Activated CD4-positive, alpha-beta T cell treated with anti-CD3 and anti-CD28 coated beads, Interleukin-2, amount 10 ng/mL, durations not matched to agents 7 days and 5 days (primary cell): ENCODE measurements around the gene CFAP90. TPM values are rescaled to one million over a fixed set of nuclear protein-coding genes. Genes with fewer than 3 reads are reported as not detected.

Source experiments
- CTCF ChIA-PET: fragments of 350-600 bp; sonication (Branson Sonifier 250); formaldehyde crosslinking; loops from one replicate; lab custom pipeline; 2021; ENCODE audit warnings: antibody characterized with exemption; lab: Charles Lee
- POLR2A ChIA-PET: fragments of 350-600 bp; sonication (Branson Sonifier 250); formaldehyde crosslinking; loops from one replicate; lab custom pipeline; 2021; ENCODE audit warnings: antibody characterized with exemption; lab: Charles Lee
- DNase-seq: peaks from one replicate; pipeline ENCODE4 v3.0.0-alpha.2; 2020
- H3K27ac Mint-ChIP-seq: one replicate; pipeline ENCODE4 v1.8.0; 2021; ENCODE audit warnings: mild to moderate bottlenecking, moderate library complexity, mixed read lengths
- H3K27me3 Mint-ChIP-seq: one replicate; pipeline ENCODE4 v1.8.0; 2021; ENCODE audit warnings: mixed read lengths
- H3K36me3 Mint-ChIP-seq: one replicate; pipeline ENCODE4 v1.8.0; 2021; ENCODE audit warnings: low read depth, mixed read lengths
- H3K4me1 Mint-ChIP-seq: one replicate; pipeline ENCODE4 v1.8.0; 2021; ENCODE audit warnings: mixed read lengths
- H3K4me3 Mint-ChIP-seq: one replicate; pipeline ENCODE4 v1.8.0; 2021; ENCODE audit warnings: mild to moderate bottlenecking, moderate library complexity, mixed read lengths
- H3K9me3 Mint-ChIP-seq: one replicate; pipeline ENCODE4 v1.8.0; 2021; ENCODE audit warnings: mixed read lengths
- total RNA-seq, 2 experiments: library from RNA; stranded (reverse); gene quantifications; one replicate each; pipeline ENCODE4 v1.2.3, GENCODE V29; 2021

The CFAP90 gene
- not detected for total RNA-seq

- POLR2A ChIA-PET, result no interaction called here
- Mint-ChIP-seq H3K4me1 (peaks cover 20% of the 10 kb centered on the region), H3K27ac (no peak within 1 kb of the TSS), H3K27me3 (peaks cover 31% of the 10 kb centered on the region), H3K36me3 (no peaks in the 10 kb centered on the region), H3K4me3 (peak within 1 kb of the TSS; percentile 66), H3K9me3 (peaks cover 4% of the 10 kb centered on the region)
- peak; percentile 33 for DNase-seq
- CTCF ChIA-PET, result interaction anchor here (1.0 kb wide), 1 partner anchor 10 kb away, joined by 3 read pairs; no protein-coding TSS in a partner anchor
Observed at GRCh38 chr5:7850395-7851239, at the start of gene CFAP90. Gene CFAP90 (minus strand): TSS chr5:7851133. CDS start chr5:7851021, 112 bp downstream.

DNA sequence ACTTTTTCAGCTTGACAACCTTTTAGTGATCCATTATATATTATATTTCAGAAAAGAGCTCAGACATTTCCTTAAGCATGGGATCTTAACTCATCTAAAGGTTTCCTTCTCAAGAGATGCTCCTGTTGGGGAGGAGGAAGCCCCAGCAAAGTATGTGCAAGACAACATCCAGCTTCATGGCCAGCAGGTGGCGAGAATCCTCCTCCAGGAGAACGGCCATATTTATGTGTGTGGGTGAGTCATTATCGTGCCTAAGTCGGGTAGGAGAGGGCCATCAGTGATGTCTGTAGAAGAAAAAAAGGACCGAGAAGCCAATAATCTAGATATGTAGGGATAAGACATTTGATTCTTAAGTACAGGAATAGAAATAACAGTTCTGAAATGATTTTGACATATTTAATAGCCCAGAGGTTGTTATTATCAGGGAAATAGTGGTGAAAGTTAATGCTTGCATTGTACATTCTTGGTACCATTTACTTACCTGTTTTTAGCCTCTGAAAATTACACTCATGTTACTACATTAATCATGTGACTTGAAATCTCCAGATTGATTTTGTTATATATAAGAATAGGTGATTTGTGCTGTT lies 46.2 kb upstream of the CFAP90 start:
- Mint-ChIP-seq H3K36me3 (peaks cover 80% of the 10 kb centered on the region), H3K27me3 (no peaks in the 10 kb centered on the region), H3K27ac (no peak overlapping the region), H3K4me1 (peaks cover 14% of the 10 kb centered on the region), H3K4me3 (no peak overlapping the region), H3K9me3 (no peaks in the 10 kb centered on the region)
- CTCF ChIA-PET, result no interaction called here
- peak; percentile 23 for DNase-seq
- POLR2A ChIA-PET, result no interaction called here

DNA sequence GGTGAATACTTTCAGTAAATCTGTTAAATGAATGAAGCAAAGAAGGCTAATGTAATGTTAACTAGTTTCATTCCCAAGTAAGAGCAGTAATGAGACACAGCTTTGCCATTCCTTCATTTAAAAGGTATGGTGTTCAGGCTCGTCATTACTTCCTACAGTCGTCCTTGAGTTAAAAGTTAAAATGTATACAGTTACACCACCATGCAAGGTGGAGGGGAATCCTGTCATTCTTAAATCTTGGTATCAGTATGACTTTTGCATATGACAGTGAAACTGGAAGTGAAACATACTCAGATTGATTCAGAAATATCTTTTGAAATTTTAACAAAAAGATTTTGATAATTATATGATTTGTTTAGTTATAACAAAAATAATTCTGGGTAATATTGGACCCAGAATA lies 43.9 kb upstream of the CFAP90 start:
- H3K36me3 Mint-ChIP-seq, result peaks cover 78% of the 10 kb centered on the region
- CTCF ChIA-PET, result no interaction called here
- POLR2A ChIA-PET, result no interaction called here
- no peak overlapping the region for H3K27ac Mint-ChIP-seq
- DNase-seq, result no peak
- no peaks in the 10 kb centered on the region for H3K9me3 Mint-ChIP-seq
- no peak overlapping the region for H3K4me3 Mint-ChIP-seq
- H3K27me3 Mint-ChIP-seq, result no peaks in the 10 kb centered on the region
- H3K4me1 Mint-ChIP-seq, result peaks cover 14% of the 10 kb centered on the region

DNA sequence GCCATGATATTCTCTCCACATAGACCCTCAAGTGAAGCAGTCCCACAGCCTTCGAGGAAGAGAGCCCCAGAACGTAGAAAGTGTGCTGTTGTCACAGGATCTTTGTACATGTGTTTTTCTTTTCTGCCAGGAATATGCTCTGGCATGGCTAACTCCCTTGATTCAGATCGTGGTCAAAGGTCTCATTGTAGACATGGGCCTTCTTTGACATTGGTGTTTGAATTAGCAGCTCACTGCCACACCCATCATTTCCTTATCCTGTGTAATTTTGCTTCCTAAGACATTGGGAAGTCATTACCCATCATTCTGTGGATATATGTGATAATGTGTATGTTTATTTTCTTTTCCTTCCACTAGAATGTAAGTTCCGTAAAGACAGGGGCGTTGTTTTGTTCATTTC lies 43.5 kb upstream of the CFAP90 start:
- peaks cover 14% of the 10 kb centered on the region for H3K4me1 Mint-ChIP-seq
- H3K27me3 Mint-ChIP-seq, result no peaks in the 10 kb centered on the region
- H3K27ac Mint-ChIP-seq, result no peak overlapping the region
- POLR2A ChIA-PET, result no interaction called here
- DNase-seq, result no peak
- no peak overlapping the region for H3K4me3 Mint-ChIP-seq
- peaks cover 76% of the 10 kb centered on the region for H3K36me3 Mint-ChIP-seq
- H3K9me3 Mint-ChIP-seq, result no peaks in the 10 kb centered on the region
- CTCF ChIA-PET, result no interaction called here

DNA sequence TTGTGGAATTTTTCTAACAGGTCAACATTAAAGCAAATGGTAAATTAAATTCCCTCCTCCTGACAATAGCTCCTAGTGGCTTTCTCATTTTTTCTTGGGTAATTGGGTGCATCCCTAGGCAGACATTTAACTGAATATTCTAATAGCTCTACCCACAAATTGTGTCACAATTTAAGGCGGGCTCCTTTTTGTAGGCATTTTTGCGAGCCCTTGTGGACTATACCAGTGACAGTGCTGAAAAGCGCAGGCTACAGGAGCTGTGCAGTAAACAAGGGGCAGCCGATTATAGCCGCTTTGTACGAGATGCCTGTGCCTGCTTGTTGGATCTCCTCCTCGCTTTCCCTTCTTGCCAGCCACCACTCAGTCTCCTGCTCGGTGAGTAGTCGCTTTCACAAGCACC lies 38.0 kb upstream of the CFAP90 start:
- H3K4me3 Mint-ChIP-seq, result no peak overlapping the region
- H3K4me1 Mint-ChIP-seq, result peaks cover 5% of the 10 kb centered on the region
- no peak overlapping the region for H3K27ac Mint-ChIP-seq
- POLR2A ChIA-PET, result no interaction called here
- peaks cover 54% of the 10 kb centered on the region for H3K36me3 Mint-ChIP-seq
- H3K9me3 Mint-ChIP-seq, result no peaks in the 10 kb centered on the region
- DNase-seq, result no peak
- CTCF ChIA-PET, result interaction anchor here (1.1 kb wide), 1 partner anchor 25 kb away, joined by 3 read pairs; no protein-coding TSS in a partner anchor
- H3K27me3 Mint-ChIP-seq, result no peaks in the 10 kb centered on the region

- Mint-ChIP-seq H3K9me3 (no peaks in the 10 kb centered on the region), H3K27me3 (no peaks in the 10 kb centered on the region), H3K36me3 (peaks cover 44% of the 10 kb centered on the region), H3K27ac (no peak overlapping the region), H3K4me1 (peaks cover 2% of the 10 kb centered on the region), H3K4me3 (no peak overlapping the region)
- CTCF ChIA-PET, result interaction anchor here (0.7 to 1.2 kb wide), 4 partner anchors 14 to 1494 kb away, joined by 3 to 4 read pairs (median 4); no protein-coding TSS in a partner anchor
- POLR2A ChIA-PET, result no interaction called here
- DNase-seq, result no peak
Observed at GRCh38 chr5:7886849-7887475, 36.0 kb upstream of the CFAP90 start.

DNA sequence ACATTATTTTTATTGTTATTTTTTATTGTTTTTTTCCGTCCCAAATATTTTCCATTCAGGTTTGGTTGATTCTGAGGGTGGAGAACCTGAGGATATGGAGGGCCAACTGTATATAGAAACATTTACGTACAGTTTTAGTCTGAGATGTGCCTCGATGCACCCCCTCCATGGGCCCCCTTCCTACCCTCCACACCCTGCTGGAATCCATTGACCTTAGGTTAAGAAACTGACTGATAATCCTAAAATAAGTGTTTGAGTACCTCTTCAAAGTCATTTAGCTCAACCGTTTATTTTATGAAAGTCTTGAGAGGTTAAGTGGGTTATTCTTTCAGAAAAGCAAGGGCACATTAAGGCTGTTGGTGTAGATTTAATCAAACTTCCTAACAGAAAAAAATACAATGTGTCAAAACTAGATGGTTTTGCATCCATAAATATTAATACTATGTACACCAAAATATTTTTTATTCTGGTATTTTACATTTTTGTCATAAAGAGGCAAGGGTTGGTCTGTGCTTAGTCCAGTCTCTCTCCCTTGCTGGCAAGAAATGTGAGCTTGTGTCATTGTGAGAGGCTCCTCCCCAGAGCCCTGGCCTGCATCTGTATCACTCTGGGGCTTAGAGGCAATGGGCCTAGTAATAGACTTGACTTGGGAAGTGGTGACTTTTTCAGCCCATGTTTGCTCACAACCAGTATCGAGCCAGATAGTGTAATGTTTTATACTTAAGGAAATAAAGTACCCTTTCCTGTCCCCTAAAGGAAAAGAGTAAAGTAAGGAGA lies 33.7 kb upstream of the CFAP90 start:
- H3K27ac Mint-ChIP-seq, result no peak overlapping the region
- peaks cover 5% of the 10 kb centered on the region for H3K4me1 Mint-ChIP-seq
- no peaks in the 10 kb centered on the region for H3K27me3 Mint-ChIP-seq
- no peak overlapping the region for H3K4me3 Mint-ChIP-seq
- no peak for DNase-seq
- CTCF ChIA-PET, result no interaction called here
- H3K9me3 Mint-ChIP-seq, result no peaks in the 10 kb centered on the region
- peaks cover 44% of the 10 kb centered on the region for H3K36me3 Mint-ChIP-seq
- POLR2A ChIA-PET, result no interaction called here

GRCh38 chr5:7882926-7883325 lies 32.0 kb upstream of the CFAP90 start:
- ChIA-PET POLR2A (no interaction called here), CTCF (interaction anchor here (1.7 kb wide), 1 partner anchor 13 kb away, joined by 5 read pairs; the partner anchor contains the start of genes FASTKD3 and MTRR)
- H3K4me3 Mint-ChIP-seq, result no peak overlapping the region
- H3K27me3 Mint-ChIP-seq, result no peaks in the 10 kb centered on the region
- no peaks in the 10 kb centered on the region for H3K9me3 Mint-ChIP-seq
- DNase-seq, result no peak
- H3K4me1 Mint-ChIP-seq, result peaks cover 13% of the 10 kb centered on the region
- peaks cover 49% of the 10 kb centered on the region for H3K36me3 Mint-ChIP-seq
- H3K27ac Mint-ChIP-seq, result no peak overlapping the region

GRCh38 chr5:7881816-7882215 lies 30.9 kb upstream of the CFAP90 start:
- H3K27ac Mint-ChIP-seq, result no peak overlapping the region
- ChIA-PET POLR2A (no interaction called here), CTCF (interaction anchor here (1.7 to 2.1 kb wide), 2 partner anchors 9 to 12 kb away, joined by 5 to 7 read pairs; partner anchors contain the start of genes FASTKD3 and MTRR)
- H3K36me3 Mint-ChIP-seq, result peaks cover 51% of the 10 kb centered on the region
- DNase-seq, result no peak
- H3K9me3 Mint-ChIP-seq, result no peaks in the 10 kb centered on the region
- peaks cover 15% of the 10 kb centered on the region for H3K4me1 Mint-ChIP-seq
- no peaks in the 10 kb centered on the region for H3K27me3 Mint-ChIP-seq
- no peak overlapping the region for H3K4me3 Mint-ChIP-seq

DNA sequence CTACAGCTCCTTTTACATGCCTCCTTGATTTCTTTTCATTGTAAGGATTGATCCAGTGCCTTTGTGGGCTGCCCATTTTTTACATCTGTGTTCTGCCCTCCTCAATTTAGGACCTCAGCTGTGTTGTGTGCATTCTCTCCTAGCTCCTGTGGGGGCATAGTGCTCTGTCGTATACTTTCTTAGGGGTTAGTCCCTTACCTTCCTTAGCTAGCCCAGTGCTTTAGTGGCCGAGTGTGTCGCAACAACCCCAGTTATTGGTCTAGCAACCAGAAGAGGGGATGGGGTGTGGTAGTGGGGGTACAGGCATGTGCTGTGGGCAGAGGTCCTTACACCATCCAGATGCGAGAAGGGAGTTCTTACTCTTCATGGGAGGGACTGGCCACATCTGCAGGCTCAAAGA lies 30.2 kb upstream of the CFAP90 start:
- CTCF ChIA-PET, result interaction anchor here (2.1 kb wide), 1 partner anchor 9 kb away, joined by 7 read pairs; no protein-coding TSS in a partner anchor
- POLR2A ChIA-PET, result no interaction called here
- H3K4me1 Mint-ChIP-seq, result peaks cover 22% of the 10 kb centered on the region
- no peak overlapping the region for H3K27ac Mint-ChIP-seq
- H3K9me3 Mint-ChIP-seq, result no peaks in the 10 kb centered on the region
- no peak for DNase-seq
- H3K36me3 Mint-ChIP-seq, result peaks cover 53% of the 10 kb centered on the region
- no peak overlapping the region for H3K4me3 Mint-ChIP-seq
- no peaks in the 10 kb centered on the region for H3K27me3 Mint-ChIP-seq

GRCh38 chr5:7878381-7878873 lies 27.5 kb upstream of the CFAP90 start:
- ChIA-PET POLR2A (no interaction called here), CTCF (interaction anchor here (1.3 kb wide), 1 partner anchor 11 kb away, joined by 4 read pairs; no protein-coding TSS in a partner anchor)
- no peak for DNase-seq
- H3K9me3 Mint-ChIP-seq, result no peaks in the 10 kb centered on the region
- H3K36me3 Mint-ChIP-seq, result peaks cover 58% of the 10 kb centered on the region
- no peak overlapping the region for H3K27ac Mint-ChIP-seq
- H3K27me3 Mint-ChIP-seq, result no peaks in the 10 kb centered on the region
- H3K4me1 Mint-ChIP-seq, result peaks cover 36% of the 10 kb centered on the region
- no peak overlapping the region for H3K4me3 Mint-ChIP-seq

DNA sequence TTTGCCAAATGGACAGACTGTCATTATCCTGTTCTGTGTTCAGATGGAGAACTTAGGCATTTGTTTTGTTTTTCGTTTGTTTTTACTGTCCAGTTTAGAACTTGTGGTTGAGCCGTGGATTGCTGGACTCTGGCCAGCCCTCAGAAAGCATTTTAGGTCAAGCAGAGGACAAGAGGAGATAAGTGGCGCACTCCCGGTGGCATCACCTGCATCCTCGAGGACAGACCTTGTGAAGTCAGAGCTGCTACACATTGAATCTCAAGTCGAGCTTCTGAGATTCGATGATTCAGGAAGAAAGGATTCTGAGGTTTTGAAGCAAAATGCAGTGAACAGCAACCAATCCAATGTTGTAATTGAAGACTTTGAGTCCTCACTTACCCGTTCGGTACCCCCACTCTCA lies 26.9 kb upstream of the CFAP90 start:
- no peak overlapping the region for H3K27ac Mint-ChIP-seq

More for the DNA sequence above, 26.9 kb upstream of the CFAP90 start:
- Mint-ChIP-seq H3K27me3 (no peaks in the 10 kb centered on the region), H3K36me3 (peaks cover 55% of the 10 kb centered on the region), H3K9me3 (no peaks in the 10 kb centered on the region), H3K4me1 (peaks cover 42% of the 10 kb centered on the region), H3K4me3 (no peak overlapping the region)
- CTCF ChIA-PET, result no interaction called here
- DNase-seq, result no peak
- POLR2A ChIA-PET, result no interaction called here
